WTC11 (cell line): Measurements from ENCODE around the gene ZBTB7C. TPM values are rescaled to one million over a fixed set of nuclear protein-coding genes. Genes with fewer than 3 reads are reported as not detected.

ENCODE experiments used
- ATAC-seq: fragments of 200-7000 bp; cut with Tn5 transposase; 2 replicates; pipeline ENCODE4 v1.10.0; 2021; ENCODE audit warnings: mild to moderate bottlenecking, moderate library complexity
- CTCF ChIA-PET: fragments of 300-600 bp; sonication (Branson Sonifier 250); formaldehyde crosslinking; loops from one replicate; lab custom pipeline; 2021; ENCODE audit warnings: antibody characterized with exemption; lab: Charles Lee
- POLR2A ChIA-PET: fragments of 350-600 bp; sonication (Branson Sonifier 250); formaldehyde crosslinking; loops from one replicate; lab custom pipeline; 2021; ENCODE audit warnings: antibody characterized with exemption; lab: Charles Lee
- DNase-seq: peaks from one replicate; pipeline ENCODE4 v3.0.0; 2021; ENCODE audit warnings: low spot score
- H3K27ac Mint-ChIP-seq: 2 replicates; pipeline ENCODE4 v1.8.0; 2021; ENCODE audit warnings: mixed read lengths
- H3K27me3 Mint-ChIP-seq: 2 replicates; pipeline ENCODE4 v1.8.0; 2021; ENCODE audit warnings: low read depth, mild to moderate bottlenecking, moderate library complexity, mixed read lengths
- H3K36me3 Mint-ChIP-seq: 2 replicates; pipeline ENCODE4 v1.8.0; 2021; ENCODE audit warnings: mixed read lengths
- H3K4me1 Mint-ChIP-seq: 2 replicates; pipeline ENCODE4 v1.8.0; 2022; ENCODE audit warnings: mixed read lengths
- H3K4me3 Mint-ChIP-seq: 2 replicates; pipeline ENCODE4 v1.8.0; 2021; ENCODE audit warnings: mild to moderate bottlenecking, moderate library complexity, mixed read lengths
- H3K9me3 Mint-ChIP-seq: 2 replicates; pipeline ENCODE4 v1.8.0; 2021; ENCODE audit warnings: mixed read lengths
- CBFB ChIP-seq: sonication (generic); formaldehyde crosslinking; IDR thresholded peaks from 2 replicates; pipeline ENCODE4 v1.8.1; 2022; ENCODE audit warnings: mild to moderate bottlenecking, low read depth, missing genetic modification reagents
- ETV6 ChIP-seq: sonication (generic); formaldehyde crosslinking; IDR thresholded peaks from 2 replicates; pipeline ENCODE4 v1.8.1; 2022; ENCODE audit warnings: mild to moderate bottlenecking, missing genetic modification reagents
- JUN ChIP-seq: sonication (generic); formaldehyde crosslinking; IDR thresholded peaks from 2 replicates; pipeline ENCODE4 v1.8.0; 2023; ENCODE audit warnings: mild to moderate bottlenecking, missing genetic modification reagents
- NFATC4 ChIP-seq: fragments of 250-450 bp; sonication (Bioruptor Pico); IDR thresholded peaks from 2 replicates; pipeline ENCODE4 v1.9.0; 2021; ENCODE audit warnings: mild to moderate bottlenecking
- PRDM15 ChIP-seq: sonication (generic); formaldehyde crosslinking; IDR thresholded peaks from 2 replicates; pipeline ENCODE4 v1.8.0; 2022; ENCODE audit warnings: missing genetic modification reagents
- SP1 ChIP-seq: sonication (generic); formaldehyde crosslinking; conservative IDR thresholded peaks from 2 replicates; pipeline ENCODE4 v1.8.1; 2022; ENCODE audit warnings: missing genetic modification reagents
- TEAD4 ChIP-seq: sonication (generic); formaldehyde crosslinking; IDR thresholded peaks from 2 replicates; pipeline ENCODE4 v1.8.0; 2022; ENCODE audit warnings: mild to moderate bottlenecking, missing genetic modification reagents
- TP53 ChIP-seq: sonication (generic); formaldehyde crosslinking; IDR thresholded peaks from 2 replicates; pipeline ENCODE4 v1.8.1; 2023; ENCODE audit warnings: mild to moderate bottlenecking, missing genetic modification reagents
- ZNF281 ChIP-seq: sonication (generic); formaldehyde crosslinking; IDR thresholded peaks from 2 replicates; pipeline ENCODE4 v1.8.0; 2023; ENCODE audit warnings: mild to moderate bottlenecking, missing genetic modification reagents
- total RNA-seq: library from RNA; stranded (reverse); gene quantifications from 3 replicates; pipeline ENCODE4 v1.2.3, GENCODE V29; 2021

ZBTB7C gene
- total RNA-seq, 1 experiment from 2014 or later: 0.48 TPM

- H3K4me3 Mint-ChIP-seq: no peak overlapping the region
- CTCF ChIA-PET: interaction anchor here (0.9 kb wide), 1 partner anchor 28 kb away, joined by 3 read pairs; no protein-coding TSS in a partner anchor
- TF ChIP-seq NFATC4 (no peak), SP1 (CRISPR knock-in tag) (no peak), TP53 (CRISPR knock-in tag) (no peak), JUN (CRISPR knock-in tag) (no peak), TEAD4 (CRISPR knock-in tag) (no peak), PRDM15 (CRISPR knock-in tag) (no peak)
- TF ChIP-seq, all 79 proteins: peak for 0
- Mint-ChIP-seq H3K27ac (no peak overlapping the region), H3K36me3 (no peaks in the 10 kb centered on the region), H3K4me1 (no peaks in the 10 kb centered on the region), H3K9me3 (no peaks in the 10 kb centered on the region), H3K27me3 (no peaks in the 10 kb centered on the region)
- DNase-seq (no peak), ATAC-seq (no peak)
- POLR2A ChIA-PET: no interaction called here
Observed at GRCh38 chr18:48066225-48066652, 342.9 kb downstream of the ZBTB7C start.

GRCh38 chr18:48065601-48065995 lies 343.6 kb downstream of the ZBTB7C start:
- H3K4me3 Mint-ChIP-seq: no peak overlapping the region
- H3K9me3 Mint-ChIP-seq: no peaks in the 10 kb centered on the region
- no peaks in the 10 kb centered on the region for H3K36me3 Mint-ChIP-seq
- peaks cover 5% of the 10 kb centered on the region for H3K4me1 Mint-ChIP-seq
- no peak for TF ChIP-seq CBFB (CRISPR knock-in tag)
- ChIA-PET POLR2A (no interaction called here), CTCF (interaction anchor here (0.9 kb wide), 1 partner anchor 28 kb away, joined by 3 read pairs; no protein-coding TSS in a partner anchor)
- ATAC-seq (no peak), DNase-seq (no peak)
- H3K27me3 Mint-ChIP-seq: no peaks in the 10 kb centered on the region
- H3K27ac Mint-ChIP-seq: no peak overlapping the region

- Mint-ChIP-seq H3K36me3 (no peaks in the 10 kb centered on the region), H3K27me3 (no peaks in the 10 kb centered on the region), H3K27ac (no peak overlapping the region), H3K9me3 (no peaks in the 10 kb centered on the region), H3K4me3 (no peak overlapping the region), H3K4me1 (peaks cover 10% of the 10 kb centered on the region)
- TF ChIP-seq PRDM15 (CRISPR knock-in tag) (no peak), TEAD4 (CRISPR knock-in tag) (no peak), ETV6 (no peak), ZNF281 (no peak)
- ChIA-PET CTCF (interaction anchor here (0.9 kb wide), 1 partner anchor 27 kb away, joined by 3 read pairs; no protein-coding TSS in a partner anchor), POLR2A (no interaction called here)
- ATAC-seq (no peak), DNase-seq (no peak)
Observed at GRCh38 chr18:48064978-48065600, 344.1 kb downstream of the ZBTB7C start.
